ENCODE data around the gene AAMDC.

Gene AAMDC

DNA sequence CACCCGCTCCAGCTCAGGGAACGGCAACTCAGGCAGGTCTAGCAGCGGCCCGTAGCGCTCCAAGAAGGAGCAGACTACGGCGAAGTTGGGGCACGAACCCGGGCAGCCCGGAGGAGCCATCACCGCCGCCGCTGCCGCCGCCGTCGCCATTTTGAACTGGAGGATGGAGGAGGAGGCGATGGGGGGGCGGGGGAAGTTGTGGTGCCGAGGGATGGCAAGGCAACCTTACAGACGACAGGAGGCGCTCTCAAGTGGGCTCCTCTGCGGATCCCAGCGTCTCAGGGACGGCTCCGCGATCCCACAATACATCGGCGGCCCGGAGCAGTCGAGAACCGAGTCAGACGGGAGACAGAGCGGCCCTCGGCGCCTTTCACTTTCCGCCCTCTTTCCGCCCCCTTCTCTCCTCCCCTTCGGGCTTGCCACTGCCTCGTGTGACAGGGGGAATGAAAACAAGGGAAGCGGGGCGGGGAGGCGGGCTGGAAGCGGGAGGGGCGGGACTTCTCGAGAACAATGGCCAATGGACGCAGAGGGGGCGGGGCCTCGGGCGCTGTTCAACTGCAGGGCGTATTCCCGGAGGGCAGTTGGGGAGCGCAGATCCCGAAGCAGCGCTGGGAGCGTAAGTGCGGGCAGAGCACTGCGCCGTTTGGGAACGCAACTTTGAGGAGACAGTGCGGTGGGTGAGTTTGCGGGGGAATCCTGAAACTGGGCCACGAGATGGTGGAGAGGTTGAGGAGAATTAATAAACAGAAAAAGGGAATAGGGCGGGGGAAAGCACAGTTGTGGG lies at the start of gene AAMDC, which contains the start of gene RSF1:
Gene AAMDC (plus strand): TSS at position 580 of the 784 bp plus-strand sequence. CDS start 21,353 bp downstream, outside the sequence.
Gene RSF1 (minus strand): TSS at position 158 of the 784 bp plus-strand sequence. CDS start 8 bp downstream, at position 150.
- peak; percentile 97 to 99 (median 98) for DNase-seq

DNA sequence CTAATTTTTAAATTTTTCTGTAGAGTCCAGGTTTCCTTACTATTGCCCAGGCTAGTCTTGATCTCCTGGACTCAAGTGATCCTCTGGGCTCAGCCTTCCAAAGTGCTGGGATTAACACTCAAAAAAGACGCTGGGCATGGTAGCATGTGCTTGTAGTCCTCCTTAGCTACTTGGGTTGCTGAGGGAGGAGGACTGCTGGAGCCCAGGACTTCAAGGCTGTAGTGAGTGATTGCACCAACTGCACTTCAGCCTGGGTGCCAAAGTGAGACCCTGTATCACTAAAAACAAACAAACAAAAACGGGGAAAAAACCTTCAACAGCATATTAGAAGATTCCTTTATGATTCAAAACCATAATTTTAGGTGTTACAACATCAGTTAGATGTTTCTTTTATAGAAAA lies 45.0 kb upstream of the AAMDC start:
- no peak for DNase-seq

GRCh38 chr11:77776455-77776854 lies 44.5 kb upstream of the AAMDC start:
- peak in 2 of 3 experiments; percentile 5 to 60 for DNase-seq

GRCh38 chr11:77778118-77778517 lies 42.8 kb upstream of the AAMDC start:
- no peak for DNase-seq

DNA sequence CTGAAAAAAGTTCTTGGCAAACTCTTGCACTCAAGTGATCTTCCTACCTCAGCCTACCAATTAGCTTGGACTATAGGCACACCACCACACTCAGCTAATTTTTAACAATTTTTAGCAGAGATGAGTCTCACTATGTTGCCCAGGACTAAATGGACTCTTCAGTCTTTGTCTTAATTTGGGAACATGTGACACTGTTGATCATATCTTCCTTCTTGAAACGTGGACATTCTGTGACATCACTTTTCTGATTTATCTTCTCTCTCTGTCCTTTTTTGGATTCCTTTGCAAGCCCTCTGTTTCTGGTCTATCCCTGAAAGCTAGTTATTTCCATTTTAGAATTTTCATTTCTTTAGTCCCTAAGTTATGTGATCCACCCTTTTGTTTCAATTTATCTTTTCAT lies 42.4 kb upstream of the AAMDC start:
- DNase-seq = no peak

GRCh38 chr11:77779935-77780334 lies 41.0 kb upstream of the AAMDC start:
- no peak for DNase-seq

GRCh38 chr11:77783025-77783424 lies 37.9 kb upstream of the AAMDC start:
- no peak for DNase-seq

GRCh38 chr11:77784572-77784971 lies 36.4 kb upstream of the AAMDC start:
- no peak for DNase-seq

DNA sequence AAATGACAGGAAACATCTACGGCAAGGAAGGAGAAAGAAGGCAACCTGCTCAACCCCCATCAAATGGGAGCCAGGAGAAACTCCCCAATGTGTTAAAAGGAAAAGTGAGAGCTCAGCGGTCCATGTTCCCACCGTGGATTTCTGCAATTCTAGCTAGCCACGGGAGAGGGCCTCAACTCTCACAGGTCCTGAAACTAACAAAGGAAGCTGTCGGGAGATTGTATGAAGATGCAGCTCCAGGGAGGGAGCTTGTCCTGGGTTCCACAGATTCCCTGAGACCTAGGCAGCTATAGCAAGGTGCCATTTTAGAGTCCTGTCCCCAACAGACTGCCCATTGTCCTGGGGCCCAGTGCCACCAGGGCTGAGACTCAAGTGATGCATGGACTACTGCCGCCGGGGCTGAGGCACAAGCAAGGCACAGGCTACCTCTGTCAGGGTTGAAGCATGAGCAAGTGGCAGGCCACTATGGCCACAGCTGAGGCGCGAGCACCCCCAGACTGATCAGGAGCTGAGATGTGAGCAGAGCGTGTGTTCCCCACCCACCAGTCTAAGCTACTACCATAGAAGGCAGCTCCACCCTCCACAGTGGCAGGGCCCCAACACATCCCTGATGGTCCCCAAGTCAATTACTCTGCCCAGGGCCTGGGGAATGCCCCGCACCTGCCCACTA lies 31.7 kb upstream of the AAMDC start:
- no peak for DNase-seq

GRCh38 chr11:77789731-77790476 lies 31.0 kb upstream of the AAMDC start:
- no peak for DNase-seq

GRCh38 chr11:77791301-77791700 lies 29.6 kb upstream of the AAMDC start:
- DNase-seq = no peak

- DNase-seq = no peak
Measured at GRCh38 chr11:77793972-77794371, 27.0 kb upstream of the AAMDC start.

DNA sequence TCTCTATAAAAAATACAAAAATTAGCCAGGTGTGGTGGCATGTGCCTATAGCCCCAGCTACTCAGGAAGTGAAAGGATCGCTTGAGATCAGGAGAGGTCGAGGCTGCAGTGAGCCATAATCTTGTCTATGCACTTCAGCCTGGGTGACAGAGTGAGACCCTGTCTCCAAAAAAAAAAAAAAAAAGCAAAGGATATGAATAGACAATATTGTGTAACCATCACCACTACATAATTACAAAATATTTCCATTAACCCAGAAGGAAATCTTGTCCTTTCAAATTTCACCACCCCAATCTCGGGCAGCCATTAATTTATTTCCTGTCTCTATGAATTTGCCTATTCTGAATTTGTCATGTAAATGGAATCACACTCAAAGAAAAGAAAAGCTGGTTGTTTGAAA lies 21.6 kb upstream of the AAMDC start:
- DNase-seq = no peak

DNA sequence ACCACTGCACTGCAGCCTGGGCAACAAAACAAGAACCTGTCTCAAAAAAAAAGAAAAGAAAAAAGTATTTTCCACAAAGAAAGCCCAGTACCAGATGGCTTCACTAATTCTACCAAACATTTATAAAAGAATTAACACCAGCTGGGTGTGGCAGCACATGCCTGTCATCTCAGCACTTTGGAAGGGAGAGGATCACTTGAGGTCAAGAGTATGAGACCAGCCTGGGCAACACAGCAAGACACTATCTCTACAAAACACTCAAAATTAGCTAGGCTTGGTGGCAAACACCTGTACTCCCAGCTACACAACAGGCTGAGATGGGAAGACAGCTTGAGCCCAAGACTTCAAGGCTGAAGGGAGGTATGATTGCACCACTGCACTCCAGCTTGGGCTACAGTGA lies 20.5 kb upstream of the AAMDC start:
- no peak for DNase-seq

- DNase-seq = no peak
Measured at GRCh38 chr11:77801477-77801876, 19.5 kb upstream of the AAMDC start.

DNA sequence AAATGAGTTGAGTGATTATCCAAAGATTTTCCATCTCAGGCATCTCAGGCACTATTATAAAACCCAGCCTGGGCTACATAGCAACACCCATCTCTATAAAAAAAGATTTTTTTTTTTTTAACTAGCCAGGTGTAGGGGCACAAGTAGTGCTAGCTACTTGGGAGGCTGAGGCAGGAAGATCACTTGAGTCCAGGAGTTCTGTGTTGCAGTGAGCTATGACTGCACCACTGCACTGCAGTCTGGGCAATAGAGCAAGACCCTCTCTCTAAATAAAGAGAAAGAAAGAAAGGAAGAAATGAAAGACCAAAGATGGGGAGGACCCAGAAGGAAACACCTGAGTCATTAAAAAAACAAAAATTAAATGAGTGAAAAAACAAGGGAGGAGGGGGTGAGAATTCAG lies 14.5 kb upstream of the AAMDC start:
- DNase-seq = no peak

DNA sequence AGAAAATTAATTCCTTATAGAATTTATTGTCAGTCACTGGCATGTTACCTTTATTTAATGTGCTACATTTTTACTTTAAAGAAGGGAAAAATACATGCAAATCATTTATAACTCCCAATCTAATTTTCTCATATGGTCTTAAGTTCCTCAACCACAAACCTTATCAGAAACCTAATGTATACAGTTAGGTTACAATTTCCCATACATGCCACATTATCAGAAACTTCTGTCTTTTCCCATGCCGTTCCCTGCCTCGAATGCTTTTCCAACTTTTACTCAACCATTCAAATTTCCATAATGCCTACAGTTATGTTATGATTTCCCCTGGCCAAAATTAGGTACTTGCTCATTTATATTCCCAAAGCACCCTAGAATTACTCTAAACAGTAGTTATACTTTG lies 14.0 kb upstream of the AAMDC start:
- DNase-seq = no peak

DNA sequence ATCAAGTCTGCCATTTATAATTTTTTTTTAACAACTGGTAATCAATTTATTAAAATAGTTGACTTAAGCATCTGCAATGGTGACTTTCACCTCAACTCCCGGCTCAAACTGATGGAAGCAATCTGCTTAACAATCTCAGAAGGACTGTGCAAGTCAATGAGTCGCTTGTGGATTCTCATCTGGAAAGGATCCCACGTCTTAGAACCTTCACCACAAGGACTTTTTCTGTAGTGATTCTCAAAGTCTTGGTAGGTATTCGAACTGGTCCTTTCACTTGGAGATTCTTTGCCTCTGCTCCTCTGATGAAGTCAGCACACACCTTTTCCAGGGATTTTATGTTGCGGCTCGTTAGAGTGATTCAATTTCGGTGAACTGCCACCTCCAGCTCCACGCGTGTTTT lies 7.7 kb upstream of the AAMDC start:
- no peak for DNase-seq

GRCh38 chr11:77814848-77815247 lies 6.1 kb upstream of the AAMDC start:
- DNase-seq = no peak

- DNase-seq = no peak
Measured at GRCh38 chr11:77815459-77815858, 5.5 kb upstream of the AAMDC start.

- peak; percentile 80 to 92 (median 84) for DNase-seq
Measured at GRCh38 chr11:77819411-77819920, 1.5 kb upstream of the AAMDC start.

- peak; percentile 28 to 88 (median 84) for DNase-seq
Measured at GRCh38 chr11:77819921-77820564, 901 bp upstream of the AAMDC start.

- no peak for DNase-seq
Measured at GRCh38 chr11:77821349-77821851, 456 bp downstream of the AAMDC start.
